Measurements from ENCODE around the gene LMAN1L. TPM values are rescaled to one million over a fixed set of nuclear protein-coding genes. Genes with fewer than 3 reads are reported as not detected.

LMAN1L gene
- total RNA-seq, 2 experiments from 2014 or later = 0.09 to 0.38 TPM

GRCh38 chr15:74793135-74794028 lies 19.3 kb upstream of the LMAN1L start:
- TF ChIP-seq CTCF (conservative IDR thresholded peaks at IDR 0.05; ENCODE audit: low read length) (peak; percentile 81), EZH2phosphoT487 (IDR thresholded peaks at IDR 0.05; ENCODE audit: borderline replicate concordance, low read depth, low read length) (no peak)
- Histone ChIP-seq H2AFZ (ENCODE audit: low read length) (no peak overlapping the region), H3K9me2 (ENCODE audit: insufficient read depth, low read length) (no peaks in the 10 kb centered on the region), H3K27ac (ENCODE audit: low read depth, low read length, poor library complexity, severe bottlenecking) (peak overlapping the region; percentile 99), H3K9me3 (ENCODE audit: low read length) (no peaks in the 10 kb centered on the region), H4K20me1 (ENCODE audit: insufficient read depth, low read length) (peaks cover 41% of the 10 kb centered on the region), H3K36me3 (ENCODE audit: insufficient read depth, low read length) (peaks cover 90% of the 10 kb centered on the region), H3K4me2 (ENCODE audit: low read length) (peak overlapping the region; percentile 92), H3K4me1 (ENCODE audit: insufficient read depth, low read length, poor library complexity, severe bottlenecking) (peaks cover 98% of the 10 kb centered on the region), H3K79me2 (ENCODE audit: insufficient read depth, low read depth, low read length) (peaks cover 98% of the 10 kb centered on the region), H3K4me3 (ENCODE audit: low read depth, low read length, poor library complexity, severe bottlenecking) (peak overlapping the region; percentile 97)
- ChIA-PET POLR2A (interaction anchor here (0.6 to 11.8 kb wide), 6 partner anchors 10 to 166 kb away, joined by 3 to 221 read pairs (median 4); partner anchors contain the start of gene CSK), CTCF (ENCODE audit: unreplicated experiment) (interaction anchor here (0.9 to 3.5 kb wide), 8 partner anchors 9 to 28 kb away, joined by 3 to 17 read pairs (median 11); no protein-coding TSS in a partner anchor)
- peak; percentile 63 for DNase-seq (ENCODE audit: low spot score)
- no TSS peak for BruUV-seq (replicated peaks)
- intact Hi-C loops (cut with micrococcal nuclease; ENCODE audit: unreplicated experiment) = loop anchor here (1.0 kb wide), 1 partner anchor 22 kb away; no protein-coding TSS in a partner anchor

- no peak overlapping the region for H2AFZ ChIP-seq (ENCODE audit: low read length)
- H4K20me1 ChIP-seq (ENCODE audit: insufficient read depth, low read length) = peaks cover 39% of the 10 kb centered on the region
- ChIA-PET POLR2A (interaction anchor here (0.6 to 11.8 kb wide), 5 partner anchors 11 to 81 kb away, joined by 3 to 221 read pairs (median 5); partner anchors contain the start of gene CSK), CTCF (ENCODE audit: unreplicated experiment) (interaction anchor here (1.3 to 3.5 kb wide), 7 partner anchors 10 to 23 kb away, joined by 3 to 17 read pairs (median 12); no protein-coding TSS in a partner anchor)
- H3K4me2 ChIP-seq (ENCODE audit: low read length) = no peak overlapping the region
- no peaks in the 10 kb centered on the region for H3K9me2 ChIP-seq (ENCODE audit: insufficient read depth, low read length)
- intact Hi-C loops (cut with micrococcal nuclease; ENCODE audit: unreplicated experiment) = no loop called here
- no peaks in the 10 kb centered on the region for H3K9me3 ChIP-seq (ENCODE audit: low read length)
- peaks cover 92% of the 10 kb centered on the region for H3K36me3 ChIP-seq (ENCODE audit: insufficient read depth, low read length)
- H3K79me2 ChIP-seq (ENCODE audit: insufficient read depth, low read depth, low read length) = peaks cover 87% of the 10 kb centered on the region
- no peak for TF ChIP-seq EZH2phosphoT487 (IDR thresholded peaks at IDR 0.05; ENCODE audit: borderline replicate concordance, low read depth, low read length)
- no peak for TF ChIP-seq CTCF (conservative IDR thresholded peaks at IDR 0.05; ENCODE audit: low read length)
- no peak overlapping the region for H3K4me3 ChIP-seq (ENCODE audit: low read depth, low read length, poor library complexity, severe bottlenecking)
- BruUV-seq (replicated peaks) = no TSS peak
- peak overlapping the region; percentile 16 for H3K27ac ChIP-seq (ENCODE audit: low read depth, low read length, poor library complexity, severe bottlenecking)
- peaks cover 98% of the 10 kb centered on the region for H3K4me1 ChIP-seq (ENCODE audit: insufficient read depth, low read length, poor library complexity, severe bottlenecking)
- DNase-seq (ENCODE audit: low spot score) = no peak
Observed at GRCh38 chr15:74794248-74794969, 18.2 kb upstream of the LMAN1L start.
